HUES6 (cell line): ENCODE results near the gene SMAD5.

ENCODE experiments used
- H3K27ac ChIP-seq: 2 replicates; pipeline ENCODE4 v1.7.0; 2013; ENCODE audit warnings: low read depth, mild to moderate bottlenecking, low read length, inconsistent platforms
- H3K27me3 ChIP-seq: 2 replicates; pipeline ENCODE4 v1.6.1; 2013; ENCODE audit warnings: low read length; ENCODE audit not compliant: control insufficient read depth, insufficient read depth
- H3K36me3 ChIP-seq: 2 replicates; pipeline ENCODE4 v1.6.1; 2013; ENCODE audit warnings: low read length; ENCODE audit not compliant: control insufficient read depth, insufficient read depth
- H3K4me1 ChIP-seq: 2 replicates; pipeline ENCODE4 v1.6.1; 2013; ENCODE audit warnings: low read length; ENCODE audit not compliant: control insufficient read depth, insufficient read depth
- H3K4me3 ChIP-seq: 2 replicates; pipeline ENCODE4 v1.5.1; 2013; ENCODE audit warnings: low read depth, low read length
- H3K9ac ChIP-seq: one replicate; pipeline ENCODE4 v1.6.1; 2013; ENCODE audit warnings: mild to moderate bottlenecking, low read length
- H3K9me3 ChIP-seq: 2 replicates; pipeline ENCODE4 v1.6.1; 2013; ENCODE audit warnings: low read depth, low read length; ENCODE audit not compliant: control insufficient read depth, insufficient read depth

The SMAD5 gene

GRCh38 chr5:136206361-136206760 lies 73.7 kb downstream of the SMAD5 start:
- Histone ChIP-seq H3K4me3 (no peak overlapping the region), H3K4me1 (peaks cover 19% of the 10 kb centered on the region), H3K9me3 (peaks cover 3% of the 10 kb centered on the region; the same call in 1 of the 2 replicates), H3K9ac (no peak overlapping the region), H3K27me3 (peaks cover 90% of the 10 kb centered on the region), H3K36me3 (no peaks in the 10 kb centered on the region), H3K27ac (no peak overlapping the region)

GRCh38 chr5:136207631-136208030 lies 75.0 kb downstream of the SMAD5 start:
- H3K9me3 ChIP-seq: peaks cover 3% of the 10 kb centered on the region; the same call in 1 of the 2 replicates
- no peak overlapping the region for H3K27ac ChIP-seq
- H3K27me3 ChIP-seq: peaks cover 80% of the 10 kb centered on the region
- H3K36me3 ChIP-seq: no peaks in the 10 kb centered on the region
- no peak overlapping the region for H3K4me3 ChIP-seq
- no peak overlapping the region for H3K9ac ChIP-seq
- H3K4me1 ChIP-seq: peaks cover 9% of the 10 kb centered on the region

GRCh38 chr5:136208916-136209315 lies 76.3 kb downstream of the SMAD5 start:
- H3K9me3 ChIP-seq: peaks cover 3% of the 10 kb centered on the region; the same call in 1 of the 2 replicates
- no peak overlapping the region for H3K4me3 ChIP-seq
- peaks cover 75% of the 10 kb centered on the region for H3K27me3 ChIP-seq
- H3K36me3 ChIP-seq: no peaks in the 10 kb centered on the region
- H3K4me1 ChIP-seq: no peaks in the 10 kb centered on the region
- H3K27ac ChIP-seq: no peak overlapping the region
- H3K9ac ChIP-seq: no peak overlapping the region

GRCh38 chr5:136209346-136209910 lies 76.8 kb downstream of the SMAD5 start:
- Histone ChIP-seq H3K27ac (no peak overlapping the region), H3K4me3 (no peak overlapping the region), H3K27me3 (peaks cover 69% of the 10 kb centered on the region), H3K9ac (no peak overlapping the region), H3K4me1 (no peaks in the 10 kb centered on the region), H3K36me3 (no peaks in the 10 kb centered on the region), H3K9me3 (peaks cover 3% of the 10 kb centered on the region; the same call in 1 of the 2 replicates)

GRCh38 chr5:136210259-136210658 lies 77.6 kb downstream of the SMAD5 start:
- Histone ChIP-seq H3K4me1 (no peaks in the 10 kb centered on the region), H3K27me3 (peaks cover 61% of the 10 kb centered on the region), H3K9ac (no peak overlapping the region)

GRCh38 chr5:136211282-136212040 lies 78.8 kb downstream of the SMAD5 start:
- H3K27ac ChIP-seq: no peak overlapping the region
- no peaks in the 10 kb centered on the region for H3K9me3 ChIP-seq
- H3K36me3 ChIP-seq: no peaks in the 10 kb centered on the region
- no peak overlapping the region for H3K9ac ChIP-seq
- no peaks in the 10 kb centered on the region for H3K4me1 ChIP-seq
- peaks cover 49% of the 10 kb centered on the region for H3K27me3 ChIP-seq
- H3K4me3 ChIP-seq: no peak overlapping the region

More at GRCh38 chr5:136210259-136210658, 77.6 kb downstream of the SMAD5 start:
- Histone ChIP-seq H3K36me3 (no peaks in the 10 kb centered on the region), H3K27ac (no peak overlapping the region), H3K9me3 (peaks cover 2% of the 10 kb centered on the region; the same call in 1 of the 2 replicates), H3K4me3 (no peak overlapping the region)

- Histone ChIP-seq H3K36me3 (no peaks in the 10 kb centered on the region), H3K27ac (no peak overlapping the region), H3K27me3 (peaks cover 41% of the 10 kb centered on the region), H3K9ac (no peak overlapping the region), H3K4me3 (no peak overlapping the region), H3K9me3 (no peaks in the 10 kb centered on the region), H3K4me1 (no peaks in the 10 kb centered on the region)
Observed at GRCh38 chr5:136212252-136212721, 79.6 kb downstream of the SMAD5 start.

- Histone ChIP-seq H3K4me3 (no peak overlapping the region), H3K9me3 (no peaks in the 10 kb centered on the region), H3K36me3 (no peaks in the 10 kb centered on the region), H3K9ac (no peak overlapping the region), H3K27me3 (peaks cover 24% of the 10 kb centered on the region), H3K4me1 (no peaks in the 10 kb centered on the region), H3K27ac (no peak overlapping the region)
Observed at GRCh38 chr5:136213919-136214493, 81.4 kb downstream of the SMAD5 start.

- no peaks in the 10 kb centered on the region for H3K36me3 ChIP-seq
- no peaks in the 10 kb centered on the region for H3K4me1 ChIP-seq
- H3K27me3 ChIP-seq: peaks cover 6% of the 10 kb centered on the region; the same call in 1 of the 2 replicates
- H3K27ac ChIP-seq: no peak overlapping the region
- no peak overlapping the region for H3K9ac ChIP-seq
- H3K4me3 ChIP-seq: no peak overlapping the region
- H3K9me3 ChIP-seq: peaks cover 9% of the 10 kb centered on the region
Observed at GRCh38 chr5:136215812-136216211, 83.2 kb downstream of the SMAD5 start.

- Histone ChIP-seq H3K27ac (no peak overlapping the region), H3K9me3 (peaks cover 13% of the 10 kb centered on the region), H3K9ac (no peak overlapping the region), H3K4me3 (no peak overlapping the region), H3K4me1 (no peaks in the 10 kb centered on the region), H3K27me3 (peaks cover 3% of the 10 kb centered on the region; the same call in 1 of the 2 replicates), H3K36me3 (no peaks in the 10 kb centered on the region)
Observed at GRCh38 chr5:136216230-136216629, 83.6 kb downstream of the SMAD5 start.

GRCh38 chr5:136221340-136221739 lies 88.7 kb downstream of the SMAD5 start:
- no peak overlapping the region for H3K9ac ChIP-seq
- no peaks in the 10 kb centered on the region; the same call in 1 of the 2 replicates for H3K27me3 ChIP-seq
- peaks cover 25% of the 10 kb centered on the region for H3K9me3 ChIP-seq
- H3K36me3 ChIP-seq: no peaks in the 10 kb centered on the region
- H3K4me1 ChIP-seq: 0 out of 2 replicates have a peak, but pooled peaks cover 4% of the 10 kb centered on the region
- no peak overlapping the region for H3K27ac ChIP-seq
- no peak overlapping the region for H3K4me3 ChIP-seq
